Ectodermal cell (in vitro differentiated cells): ENCODE results near the gene FGF14.

ENCODE experiments used
- H3K27ac ChIP-seq: 2 replicates; pipeline ENCODE4 v1.7.0; 2013; ENCODE audit warnings: mild to moderate bottlenecking, low read depth, low read length; ENCODE audit not compliant: insufficient read depth, poor library complexity, severe bottlenecking
- H3K27me3 ChIP-seq: 2 replicates; pipeline ENCODE4 v1.7.0; 2013; ENCODE audit warnings: mild to moderate bottlenecking, low read length; ENCODE audit not compliant: insufficient read depth, control insufficient read depth, poor library complexity, severe bottlenecking
- H3K36me3 ChIP-seq: one replicate; pipeline ENCODE4 v1.7.0; 2013; ENCODE audit warnings: low read length; ENCODE audit not compliant: control insufficient read depth, insufficient read depth
- H3K4me1 ChIP-seq: one replicate; pipeline ENCODE4 v1.7.0; 2013; ENCODE audit warnings: low read length; ENCODE audit not compliant: control insufficient read depth, insufficient read depth
- H3K4me3 ChIP-seq: 2 replicates; pipeline ENCODE4 v1.7.0; 2013; ENCODE audit warnings: low read depth, low read length, control low read depth; ENCODE audit not compliant: insufficient read depth
- H3K9me3 ChIP-seq: 2 replicates; pipeline ENCODE4 v1.7.0; 2013; ENCODE audit warnings: mild to moderate bottlenecking, low read length, moderate library complexity; ENCODE audit not compliant: control insufficient read depth
- WGBS, 2 experiments: methylation state at CpG; one replicate each; pipeline ENCODE4 v1.1.7; 2013; ENCODE audit warnings: missing lambda C conversion rate in 2 of 2; 5-methylcytosine and 5-hydroxymethylcytosine counted together

FGF14 gene

DNA sequence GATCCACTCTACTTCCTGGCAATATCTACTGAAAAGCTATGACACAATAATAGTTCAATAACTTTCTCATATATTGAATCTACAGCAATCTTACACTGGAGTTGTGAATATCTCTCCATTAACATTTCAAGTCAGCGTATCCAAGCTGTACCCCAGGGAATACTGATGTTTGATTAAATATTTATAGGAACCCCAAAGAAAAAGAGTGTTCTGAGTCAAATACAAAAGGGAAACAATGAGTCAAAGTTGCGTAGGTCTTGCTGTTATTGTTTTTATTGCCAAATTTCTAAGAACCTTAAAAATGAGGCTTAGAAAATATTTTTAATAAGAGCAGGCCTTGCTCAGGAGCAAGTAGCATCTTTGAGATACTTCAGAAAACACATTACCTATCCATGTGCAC is 415.5 kb downstream of the FGF14 start:
- 88 to 98% methylated on average over 1 to 2 of the region's 2 CpGs for WGBS, 2 experiments
- Histone ChIP-seq H3K36me3 (no peaks in the 10 kb centered on the region), H3K9me3 (no peaks in the 10 kb centered on the region), H3K27ac (no peak overlapping the region), H3K4me1 (no peaks in the 10 kb centered on the region), H3K4me3 (no peak overlapping the region), H3K27me3 (no peaks in the 10 kb centered on the region)

DNA sequence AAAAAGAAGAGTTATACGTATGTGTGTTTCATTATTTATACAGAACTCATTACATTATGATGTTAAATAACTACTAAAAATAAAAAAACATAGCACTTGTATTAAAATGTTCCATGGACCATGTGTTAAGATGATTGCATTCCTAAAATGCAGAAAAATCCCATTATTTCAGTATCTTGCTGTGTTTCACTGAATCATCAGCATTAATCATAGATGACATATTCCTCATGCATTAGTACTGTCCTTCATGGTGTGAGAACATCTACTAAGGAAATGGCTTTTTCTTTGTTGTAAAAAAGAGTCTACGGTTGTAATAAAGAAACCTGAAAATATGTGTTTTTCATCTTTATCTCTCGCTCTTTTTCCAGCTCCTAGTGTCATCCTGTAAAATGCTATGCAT is 416.5 kb downstream of the FGF14 start:
- no peak overlapping the region for H3K4me3 ChIP-seq
- H3K27me3 ChIP-seq = no peaks in the 10 kb centered on the region
- H3K9me3 ChIP-seq = no peaks in the 10 kb centered on the region
- H3K36me3 ChIP-seq = no peaks in the 10 kb centered on the region
- WGBS, 2 experiments = 88 to 90% methylated on average over 2 of the region's 3 CpGs
- H3K4me1 ChIP-seq = no peaks in the 10 kb centered on the region
- no peak overlapping the region for H3K27ac ChIP-seq

- H3K4me3 ChIP-seq = no peak overlapping the region
- H3K27ac ChIP-seq = no peak overlapping the region
- H3K36me3 ChIP-seq = no peaks in the 10 kb centered on the region
- no peaks in the 10 kb centered on the region for H3K4me1 ChIP-seq
- no peaks in the 10 kb centered on the region for H3K27me3 ChIP-seq
- H3K9me3 ChIP-seq = no peaks in the 10 kb centered on the region
These were observed 418.9 kb downstream of the FGF14 start for GRCh38 chr13:101982903-101983302.

- Histone ChIP-seq H3K27ac (no peak overlapping the region), H3K27me3 (no peaks in the 10 kb centered on the region), H3K4me3 (no peak overlapping the region), H3K4me1 (no peaks in the 10 kb centered on the region), H3K36me3 (no peaks in the 10 kb centered on the region), H3K9me3 (no peaks in the 10 kb centered on the region)
- WGBS, 2 experiments = 90% methylated on average over 2 of the region's 3 CpGs
These were observed 422.0 kb downstream of the FGF14 start for GRCh38 chr13:101979825-101980224.

- Histone ChIP-seq H3K9me3 (no peaks in the 10 kb centered on the region), H3K36me3 (no peaks in the 10 kb centered on the region)
- 90 to 92% methylated on average over 5 of the region's 5 CpGs for WGBS, 2 experiments
These were observed 423.1 kb downstream of the FGF14 start for GRCh38 chr13:101978552-101979315.

GRCh38 chr13:101977475-101977874 is 424.4 kb downstream of the FGF14 start:
- Histone ChIP-seq H3K4me3 (no peak overlapping the region), H3K36me3 (no peaks in the 10 kb centered on the region), H3K27me3 (no peaks in the 10 kb centered on the region), H3K9me3 (no peaks in the 10 kb centered on the region), H3K27ac (no peak overlapping the region), H3K4me1 (no peaks in the 10 kb centered on the region)
- WGBS, 2 experiments = 86 to 100% methylated on average over 3 of the region's 3 CpGs

More at GRCh38 chr13:101978552-101979315, 423.1 kb downstream of the FGF14 start:
- H3K27me3 ChIP-seq = no peaks in the 10 kb centered on the region
- no peak overlapping the region for H3K4me3 ChIP-seq
- no peak overlapping the region for H3K27ac ChIP-seq
- no peaks in the 10 kb centered on the region for H3K4me1 ChIP-seq

DNA sequence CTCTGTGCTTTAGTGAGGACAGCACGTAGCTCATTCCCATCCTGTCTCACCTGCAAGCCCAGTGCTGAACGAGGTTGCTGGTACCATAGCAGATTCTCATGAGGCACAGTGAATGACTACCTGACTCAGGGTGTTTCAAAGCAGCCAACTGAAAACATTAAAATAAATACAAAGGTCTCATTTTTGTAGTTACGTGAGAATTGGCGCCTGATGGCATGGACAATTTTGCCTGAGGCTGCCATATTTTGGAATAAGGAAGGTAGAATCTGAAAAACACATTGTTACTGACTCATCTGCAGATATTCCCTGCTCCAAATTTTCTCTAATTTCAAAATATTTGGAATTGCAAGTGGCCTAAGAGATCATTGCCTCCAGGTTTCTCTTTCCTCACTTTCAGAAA is 429.7 kb downstream of the FGF14 start:
- no peak overlapping the region for H3K4me3 ChIP-seq
- H3K36me3 ChIP-seq = no peaks in the 10 kb centered on the region
- no peak overlapping the region for H3K27ac ChIP-seq
- no peaks in the 10 kb centered on the region for H3K4me1 ChIP-seq
- 94% methylated on average over 4 of the region's 4 CpGs for WGBS, 2 experiments
- H3K27me3 ChIP-seq = no peaks in the 10 kb centered on the region
- no peaks in the 10 kb centered on the region for H3K9me3 ChIP-seq

- H3K4me3 ChIP-seq = no peak overlapping the region
- H3K27ac ChIP-seq = no peak overlapping the region
- no peaks in the 10 kb centered on the region for H3K36me3 ChIP-seq
- no peaks in the 10 kb centered on the region for H3K27me3 ChIP-seq
- H3K4me1 ChIP-seq = no peaks in the 10 kb centered on the region
- WGBS, 2 experiments = 35 to 44% methylated on average over 2 of the region's 2 CpGs
- H3K9me3 ChIP-seq = no peaks in the 10 kb centered on the region
These were observed 431.5 kb downstream of the FGF14 start for GRCh38 chr13:101970341-101970740.

- no peaks in the 10 kb centered on the region for H3K9me3 ChIP-seq
These were observed 434.1 kb downstream of the FGF14 start for GRCh38 chr13:101967781-101968180.

GRCh38 chr13:101967216-101967615 is 434.6 kb downstream of the FGF14 start:
- H3K4me3 ChIP-seq = no peak overlapping the region
- no peaks in the 10 kb centered on the region for H3K27me3 ChIP-seq
- H3K9me3 ChIP-seq = no peaks in the 10 kb centered on the region
- H3K27ac ChIP-seq = no peak overlapping the region
- no peaks in the 10 kb centered on the region for H3K36me3 ChIP-seq
- H3K4me1 ChIP-seq = no peaks in the 10 kb centered on the region

More at GRCh38 chr13:101967781-101968180, 434.1 kb downstream of the FGF14 start:
- Histone ChIP-seq H3K27ac (no peak overlapping the region), H3K36me3 (no peaks in the 10 kb centered on the region), H3K4me3 (no peak overlapping the region), H3K4me1 (no peaks in the 10 kb centered on the region), H3K27me3 (no peaks in the 10 kb centered on the region)

GRCh38 chr13:101965096-101965495 is 436.8 kb downstream of the FGF14 start:
- Histone ChIP-seq H3K4me3 (no peak overlapping the region), H3K9me3 (no peaks in the 10 kb centered on the region), H3K27ac (no peak overlapping the region), H3K36me3 (no peaks in the 10 kb centered on the region), H3K4me1 (no peaks in the 10 kb centered on the region), H3K27me3 (no peaks in the 10 kb centered on the region)
- WGBS, 2 experiments = 89 to 93% methylated on average over 5 of the region's 5 CpGs
